Measurements from ENCODE around the gene ARRB1. TPM values are rescaled to one million over a fixed set of nuclear protein-coding genes. Genes with fewer than 3 reads are reported as not detected.

Gene ARRB1
- total and polyA plus RNA-seq, 10 of the 15 experiments (the other 5 are each of a cell fraction or from before 2014, with no cell fraction given) = 0.39 to 12.9 (median 1.7) TPM

DNA sequence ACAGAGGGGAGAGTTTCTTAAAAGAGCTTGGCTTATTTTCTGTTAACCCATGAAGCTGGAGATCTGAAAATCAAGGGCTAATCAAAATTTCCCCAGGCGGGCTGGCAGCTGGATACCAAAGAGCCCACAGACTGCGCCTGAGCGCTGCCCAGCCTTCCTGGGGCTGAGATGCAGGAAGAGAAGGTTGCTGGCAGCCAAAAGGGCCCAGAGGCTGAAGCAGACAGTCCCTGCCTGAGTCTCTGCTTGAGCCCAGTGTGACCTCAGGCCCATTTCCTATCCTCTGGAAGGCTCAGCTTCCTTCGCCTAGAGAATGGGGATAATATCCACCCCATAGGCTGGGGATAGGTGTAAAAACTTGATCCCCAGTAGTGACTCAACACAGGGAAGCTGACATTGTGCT lies 49.1 kb downstream of the ARRB1 start:
- H3K27me3 ChIP-seq (replicated peaks in 1 of 2; ENCODE audit: control insufficient read depth in 2 of 2, insufficient read depth in 2 of 2, low read length in 1 of 2) = no peaks in the 10 kb centered on the region; a peak in 1 of 4 replicates
- DNase-seq (ENCODE audit: low read depth, low spot score) (no peak), FAIRE-seq (no peak), ATAC-seq (no peak)
- intact Hi-C loops (cut with micrococcal nuclease; ENCODE audit: unreplicated experiment) = no loop called here
- no peak overlapping the region for H3K9ac ChIP-seq (ENCODE audit: control insufficient read depth, insufficient read depth, low read length)
- CTCF ChIA-PET = no interaction called here
- no TSS peak for BruUV-seq (replicated peaks)
- no peaks in the 10 kb centered on the region for H3K9me3 ChIP-seq (replicated peaks; ENCODE audit: control insufficient read depth, insufficient read depth, low read length)
- no peak overlapping the region for H3K27ac ChIP-seq (ENCODE audit: control insufficient read depth, insufficient read depth)
- H3K4me2 ChIP-seq (ENCODE audit: control insufficient read depth, insufficient read depth) = no peak overlapping the region
- H3K79me2 ChIP-seq (ENCODE audit: control insufficient read depth, insufficient read depth, low read length) = no peaks in the 10 kb centered on the region
- TF ChIP-seq, protein P1, sequence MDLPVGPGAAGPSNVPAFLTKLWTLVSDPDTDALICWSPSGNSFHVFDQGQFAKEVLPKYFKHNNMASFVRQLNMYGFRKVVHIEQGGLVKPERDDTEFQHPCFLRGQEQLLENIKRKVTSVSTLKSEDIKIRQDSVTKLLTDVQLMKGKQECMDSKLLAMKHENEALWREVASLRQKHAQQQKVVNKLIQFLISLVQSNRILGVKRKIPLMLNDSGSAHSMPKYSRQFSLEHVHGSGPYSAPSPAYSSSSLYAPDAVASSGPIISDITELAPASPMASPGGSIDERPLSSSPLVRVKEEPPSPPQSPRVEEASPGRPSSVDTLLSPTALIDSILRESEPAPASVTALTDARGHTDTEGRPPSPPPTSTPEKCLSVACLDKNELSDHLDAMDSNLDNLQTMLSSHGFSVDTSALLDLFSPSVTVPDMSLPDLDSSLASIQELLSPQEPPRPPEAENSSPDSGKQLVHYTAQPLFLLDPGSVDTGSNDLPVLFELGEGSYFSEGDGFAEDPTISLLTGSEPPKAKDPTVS (IDR thresholded peaks at IDR 0.05; ENCODE audit: low read depth, low read length) = no peak
- TF ChIP-seq, protein P2, sequence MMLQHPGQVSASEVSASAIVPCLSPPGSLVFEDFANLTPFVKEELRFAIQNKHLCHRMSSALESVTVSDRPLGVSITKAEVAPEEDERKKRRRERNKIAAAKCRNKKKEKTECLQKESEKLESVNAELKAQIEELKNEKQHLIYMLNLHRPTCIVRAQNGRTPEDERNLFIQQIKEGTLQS (IDR thresholded peaks at IDR 0.05; ENCODE audit: borderline replicate concordance, extremely low read depth, low read depth, low read length) = no peak
- TF ChIP-seq IKZF2 (IDR thresholded peaks at IDR 0.05) = no peak
- TF ChIP-seq BMI1 (IDR thresholded peaks at IDR 0.05; ENCODE audit: borderline replicate concordance) = no peak
- no peaks in the 10 kb centered on the region for H4K20me1 ChIP-seq (ENCODE audit: control insufficient read depth, insufficient read depth)
- in situ Hi-C loops (cut with MboI) = no loop called here
- no peaks in the 10 kb centered on the region for H3K36me3 ChIP-seq (ENCODE audit: control insufficient read depth in 2 of 2, insufficient read depth in 2 of 2, low read length in 1 of 2)
- POLR2A ChIA-PET = no interaction called here
- H2AFZ ChIP-seq (ENCODE audit: control insufficient read depth, low read depth, low read length) = no peak overlapping the region
- RAD21 ChIA-PET (ENCODE audit: unreplicated experiment) = no interaction called here
- H3K4me1 ChIP-seq (ENCODE audit: control insufficient read depth, insufficient read depth, low read length) = no peaks in the 10 kb centered on the region
- H3K4me3 ChIP-seq = no peak overlapping the region
- 46% methylated on average over 4 of the region's 4 CpGs for WGBS (ENCODE audit: insufficient coverage, insufficient replicate concordance, low lambda C conversion rate, missing lambda C conversion rate)
- SMC1A ChIA-PET (ENCODE audit: uncharacterized antibody, unreplicated experiment) = no interaction called here

DNA sequence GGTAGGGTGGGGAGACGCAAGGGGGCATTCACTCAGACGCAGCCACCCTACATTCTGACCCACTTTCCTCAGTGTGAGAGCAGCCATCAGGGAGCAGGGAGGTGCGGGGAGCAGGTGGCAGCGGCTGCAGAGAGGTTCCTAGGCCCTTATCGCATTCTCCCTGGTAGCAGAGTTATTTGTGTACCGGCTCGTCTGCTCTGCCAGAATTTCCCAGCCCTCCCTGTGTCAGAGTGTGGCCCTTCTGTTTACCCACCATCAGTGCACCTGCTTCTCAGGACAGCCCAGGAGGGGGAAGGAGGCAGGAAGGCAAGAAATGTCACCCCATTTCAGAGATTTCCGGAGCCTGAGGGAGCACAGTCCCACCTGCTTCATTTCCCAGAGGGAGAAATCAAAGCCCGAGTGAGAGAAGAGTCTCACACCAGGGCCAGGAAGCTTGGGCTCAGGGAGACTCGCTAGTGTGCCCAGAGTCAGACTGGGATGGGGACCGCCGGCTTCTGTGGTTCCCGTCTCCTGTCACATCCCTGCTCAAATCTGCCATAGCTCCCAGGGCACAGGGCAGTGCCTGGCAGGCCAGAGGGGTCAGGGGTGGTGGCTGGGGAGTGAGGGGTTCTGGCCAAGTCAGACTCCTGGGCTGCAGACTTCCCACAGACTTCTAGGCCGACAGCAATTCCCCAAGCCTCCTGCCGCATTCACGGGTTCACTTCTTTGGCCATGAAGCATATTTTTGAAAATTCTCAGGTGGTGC lies 49.7 kb downstream of the ARRB1 start:
- H3K9me3 ChIP-seq (replicated peaks; ENCODE audit: control insufficient read depth, insufficient read depth, low read length) = no peaks in the 10 kb centered on the region
- no peaks in the 10 kb centered on the region for H4K20me1 ChIP-seq (ENCODE audit: control insufficient read depth, insufficient read depth)
- H3K27me3 ChIP-seq (replicated peaks in 1 of 2; ENCODE audit: control insufficient read depth in 2 of 2, insufficient read depth in 2 of 2, low read length in 1 of 2) = no peaks in the 10 kb centered on the region; a peak in 1 of 4 replicates
- WGBS (ENCODE audit: insufficient coverage, insufficient replicate concordance, low lambda C conversion rate, missing lambda C conversion rate) = 39% methylated on average over 16 of the region's 16 CpGs
- H3K4me3 ChIP-seq = no peak overlapping the region
- FAIRE-seq (no peak), DNase-seq (ENCODE audit: low read depth, low spot score) (no peak), ATAC-seq (no peak)
- in situ Hi-C loops (cut with MboI) = no loop called here
- no peak overlapping the region for H3K27ac ChIP-seq (ENCODE audit: control insufficient read depth, insufficient read depth)
- no peak overlapping the region for H3K9ac ChIP-seq (ENCODE audit: control insufficient read depth, insufficient read depth, low read length)
- ChIA-PET RAD21 (ENCODE audit: unreplicated experiment) (no interaction called here), CTCF (no interaction called here), SMC1A (ENCODE audit: uncharacterized antibody, unreplicated experiment) (no interaction called here), POLR2A (no interaction called here)
- no peak overlapping the region for H2AFZ ChIP-seq (ENCODE audit: control insufficient read depth, low read depth, low read length)
- no peak overlapping the region for H3K4me2 ChIP-seq (ENCODE audit: control insufficient read depth, insufficient read depth)
- H3K36me3 ChIP-seq (ENCODE audit: control insufficient read depth in 2 of 2, insufficient read depth in 2 of 2, low read length in 1 of 2) = no peaks in the 10 kb centered on the region
- BruUV-seq (replicated peaks) = no TSS peak
- intact Hi-C loops (cut with micrococcal nuclease; ENCODE audit: unreplicated experiment) = no loop called here
- H3K4me1 ChIP-seq (ENCODE audit: control insufficient read depth, insufficient read depth, low read length) = no peaks in the 10 kb centered on the region
- H3K79me2 ChIP-seq (ENCODE audit: control insufficient read depth, insufficient read depth, low read length) = no peaks in the 10 kb centered on the region
- TF ChIP-seq, protein P3, sequence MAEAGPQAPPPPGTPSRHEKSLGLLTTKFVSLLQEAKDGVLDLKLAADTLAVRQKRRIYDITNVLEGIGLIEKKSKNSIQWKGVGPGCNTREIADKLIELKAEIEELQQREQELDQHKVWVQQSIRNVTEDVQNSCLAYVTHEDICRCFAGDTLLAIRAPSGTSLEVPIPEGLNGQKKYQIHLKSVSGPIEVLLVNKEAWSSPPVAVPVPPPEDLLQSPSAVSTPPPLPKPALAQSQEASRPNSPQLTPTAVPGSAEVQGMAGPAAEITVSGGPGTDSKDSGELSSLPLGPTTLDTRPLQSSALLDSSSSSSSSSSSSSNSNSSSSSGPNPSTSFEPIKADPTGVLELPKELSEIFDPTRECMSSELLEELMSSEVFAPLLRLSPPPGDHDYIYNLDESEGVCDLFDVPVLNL (IDR thresholded peaks at IDR 0.05; ENCODE audit: low read depth, low read length) = no peak
- no peak for TF ChIP-seq MEF2B (IDR thresholded peaks at IDR 0.05; ENCODE audit: partially characterized antibody, poor library complexity, severe bottlenecking)
- TF ChIP-seq ATF7 (IDR thresholded peaks at IDR 0.05; ENCODE audit: low read depth) = no peak
- TF ChIP-seq EP300 (IDR thresholded peaks at IDR 0.05; ENCODE audit: borderline replicate concordance in 1 of 2, control insufficient read depth in 1 of 2, low read depth in 2 of 2, low read length in 2 of 2) = no peak
- TF ChIP-seq, protein P2 (IDR thresholded peaks at IDR 0.05; ENCODE audit: borderline replicate concordance, extremely low read depth, low read depth, low read length) = no peak

All from GM12878 (cell line).